Measurements from ENCODE around the gene GNAQ. TPM values are rescaled to one million over a fixed set of nuclear protein-coding genes. Genes with fewer than 3 reads are reported as not detected.

Gene GNAQ
- 28.4 and 32.3 TPM in 2 replicates for total RNA-seq

GRCh38 chr9:78031444-78031892 is at the start of gene GNAQ:
Gene GNAQ (minus strand): TSS chr9:78031811. CDS start chr9:78031235, 576 bp downstream.

Other genes with a start within 250 kb of the GNAQ start
- gene CEP78, start 204.3 kb upstream of the GNAQ start, total RNA-seq, result 8.9 and 23.9 TPM in 2 replicates